ENCODE data around the gene PTPRK.

PTPRK gene

GRCh38 chr6:128367437-128367836, 153.0 kb downstream of the PTPRK start:
- Histone ChIP-seq H3K27me3 (replicated peaks; ENCODE audit: control insufficient read depth, insufficient read depth, low read length) (no peaks in the 10 kb centered on the region), H3K4me3 (replicated peaks; ENCODE audit: low read depth, low read length) (no peak overlapping the region), H3K36me3 (ENCODE audit: control insufficient read depth, insufficient read depth, low read length) (no peaks in the 10 kb centered on the region)
- DNase-seq (ENCODE audit: extremely low read depth, insufficient read length): no peak
- no peak for TF ChIP-seq CTCF (IDR thresholded peaks at IDR 0.05; ENCODE audit: insufficient read depth, low read length, poor library complexity, severe bottlenecking)

DNA sequence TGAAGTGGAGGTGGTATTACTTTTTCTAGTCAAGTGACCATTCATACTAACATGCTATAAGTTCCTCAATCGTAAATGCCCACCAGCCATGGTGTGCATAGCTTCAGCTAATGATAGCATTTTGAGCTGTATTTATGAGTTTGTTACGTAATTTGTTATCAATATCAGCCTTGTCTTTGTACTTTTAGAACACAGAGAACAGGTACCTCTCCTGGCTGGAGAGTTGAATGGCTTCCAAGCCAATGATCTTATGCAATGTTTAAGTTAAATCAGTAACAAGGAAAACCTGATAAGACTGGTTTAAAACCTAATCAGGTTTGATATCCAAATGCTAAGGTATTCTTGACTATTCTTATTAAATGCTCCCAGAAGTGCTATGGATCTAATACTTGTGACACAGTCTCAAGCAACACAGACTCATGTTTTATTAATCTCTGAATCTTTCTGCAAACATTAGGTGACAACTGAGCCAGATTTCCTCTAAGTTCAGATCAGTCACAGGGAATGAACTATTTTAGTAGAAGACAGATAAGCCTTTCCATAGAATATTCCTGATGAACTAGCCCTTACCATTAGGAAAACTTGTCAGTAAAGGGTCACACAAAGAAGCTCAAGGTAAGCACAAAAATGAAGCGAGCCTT, 154.8 kb downstream of the PTPRK start:
- Histone ChIP-seq H3K4me3 (replicated peaks; ENCODE audit: low read depth, low read length) (no peak overlapping the region), H3K27me3 (replicated peaks; ENCODE audit: control insufficient read depth, insufficient read depth, low read length) (no peaks in the 10 kb centered on the region), H3K36me3 (ENCODE audit: control insufficient read depth, insufficient read depth, low read length) (no peaks in the 10 kb centered on the region)
- no peak for TF ChIP-seq CTCF (IDR thresholded peaks at IDR 0.05; ENCODE audit: insufficient read depth, low read length, poor library complexity, severe bottlenecking)
- DNase-seq (ENCODE audit: extremely low read depth, insufficient read length): no peak

DNA sequence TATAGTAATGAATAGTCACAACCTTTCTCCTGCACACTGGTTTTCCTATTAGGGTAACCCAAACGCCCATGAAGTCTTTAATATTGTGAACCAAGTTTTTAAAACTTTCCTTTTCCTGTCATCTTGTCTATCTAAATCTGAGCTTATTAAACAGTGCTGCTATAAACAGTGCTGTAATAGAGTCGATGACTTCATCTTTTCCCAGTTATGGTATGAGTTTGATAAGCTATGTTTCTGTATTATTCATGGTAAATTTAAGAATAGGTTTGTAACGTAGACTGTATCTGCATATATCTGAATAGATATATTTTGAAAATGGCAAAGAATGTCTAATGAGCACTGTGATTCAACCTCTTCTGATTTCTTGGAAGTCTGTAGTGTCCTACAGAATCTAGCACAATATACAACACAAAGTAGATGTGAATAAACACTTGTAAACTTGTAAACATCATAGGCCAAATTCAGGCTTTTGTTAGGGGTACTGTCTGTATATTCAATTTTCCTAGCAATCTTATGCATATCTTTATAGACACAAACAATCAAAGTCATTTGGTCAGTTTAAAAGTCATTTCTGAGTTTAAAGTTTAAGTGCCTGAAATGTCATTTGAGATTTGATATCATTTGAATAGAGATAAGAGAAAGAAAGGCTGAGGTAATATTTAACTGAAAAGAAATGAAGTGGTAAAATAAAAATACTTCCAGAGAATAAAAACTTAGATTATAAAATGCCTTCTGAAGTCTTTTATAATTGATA, 155.5 kb downstream of the PTPRK start:
- H3K36me3 ChIP-seq (ENCODE audit: control insufficient read depth, insufficient read depth, low read length): no peaks in the 10 kb centered on the region

DNA sequence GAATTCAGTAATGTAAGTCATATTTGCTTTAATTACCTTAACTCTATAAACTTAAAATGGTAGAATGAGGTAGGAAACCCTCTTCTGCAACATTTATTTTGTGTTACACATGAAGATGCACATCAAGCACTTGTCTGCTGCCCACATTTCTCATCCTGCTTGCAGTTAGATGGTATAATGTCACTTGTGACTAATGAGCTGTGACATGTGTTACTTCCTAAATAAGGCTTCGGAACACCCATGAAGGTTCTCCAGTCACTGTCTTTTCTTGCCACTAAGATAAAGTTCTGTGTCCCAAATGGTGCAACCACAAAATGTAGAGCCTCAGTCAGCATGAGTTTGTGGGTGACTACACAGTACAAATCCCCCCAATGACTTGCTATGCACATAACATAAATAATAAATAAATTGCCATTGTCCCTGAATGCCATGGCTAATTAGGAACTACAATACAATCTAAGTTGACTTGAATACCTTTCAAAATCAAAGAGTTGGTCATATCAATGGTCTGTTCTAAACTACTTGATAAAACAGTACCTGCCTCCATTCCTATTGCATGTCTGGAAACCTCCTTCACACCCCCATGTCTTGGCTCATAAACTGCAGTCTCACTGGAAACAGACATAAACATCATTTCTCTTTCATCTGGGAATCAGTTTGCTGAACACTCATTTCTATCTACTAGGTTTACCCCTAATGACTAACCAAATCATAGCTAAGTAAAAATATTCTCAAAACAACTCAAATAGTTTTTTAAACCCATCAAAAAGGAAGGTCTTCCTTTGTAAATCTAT, 157.2 kb downstream of the PTPRK start:
- no peak for TF ChIP-seq CTCF (IDR thresholded peaks at IDR 0.05; ENCODE audit: insufficient read depth, low read length, poor library complexity, severe bottlenecking)
- Histone ChIP-seq H3K4me3 (replicated peaks; ENCODE audit: low read depth, low read length) (no peak overlapping the region), H3K36me3 (ENCODE audit: control insufficient read depth, insufficient read depth, low read length) (no peaks in the 10 kb centered on the region), H3K27me3 (replicated peaks; ENCODE audit: control insufficient read depth, insufficient read depth, low read length) (no peaks in the 10 kb centered on the region)
- no peak for DNase-seq (ENCODE audit: extremely low read depth, insufficient read length)

More for the DNA sequence above, 155.5 kb downstream of the PTPRK start:
- TF ChIP-seq CTCF (IDR thresholded peaks at IDR 0.05; ENCODE audit: insufficient read depth, low read length, poor library complexity, severe bottlenecking): no peak
- no peaks in the 10 kb centered on the region for H3K27me3 ChIP-seq (replicated peaks; ENCODE audit: control insufficient read depth, insufficient read depth, low read length)
- DNase-seq (ENCODE audit: extremely low read depth, insufficient read length): no peak
- H3K4me3 ChIP-seq (replicated peaks; ENCODE audit: low read depth, low read length): no peak overlapping the region

DNA sequence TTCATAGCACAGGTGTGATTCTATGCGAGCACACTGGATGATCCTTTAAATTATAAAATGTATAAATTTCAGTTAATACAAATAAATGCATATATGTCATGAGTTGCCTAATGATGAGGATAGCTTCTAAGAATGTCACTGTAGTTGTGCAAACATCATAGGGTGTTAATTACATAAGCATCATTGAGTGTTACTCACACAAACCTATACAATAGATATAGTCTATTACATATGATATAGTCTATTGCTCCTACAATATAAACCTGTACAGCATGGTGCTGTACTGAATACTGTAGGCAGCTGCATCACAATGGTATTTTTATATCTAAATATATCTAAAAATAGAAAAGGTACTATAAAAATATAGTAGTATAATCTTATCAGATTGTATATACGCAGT, 159.0 kb downstream of the PTPRK start:
- TF ChIP-seq CTCF (IDR thresholded peaks at IDR 0.05; ENCODE audit: insufficient read depth, low read length, poor library complexity, severe bottlenecking): no peak
- no peak for DNase-seq (ENCODE audit: extremely low read depth, insufficient read length)
- no peaks in the 10 kb centered on the region for H3K27me3 ChIP-seq (replicated peaks; ENCODE audit: control insufficient read depth, insufficient read depth, low read length)
- no peaks in the 10 kb centered on the region for H3K36me3 ChIP-seq (ENCODE audit: control insufficient read depth, insufficient read depth, low read length)
- H3K4me3 ChIP-seq (replicated peaks; ENCODE audit: low read depth, low read length): no peak overlapping the region
